Measurements from ENCODE around the gene MYLK.
A peak's percentile ranks its signal among the peaks of the same experiment; 100 is the strongest.

MYLK gene

DNA sequence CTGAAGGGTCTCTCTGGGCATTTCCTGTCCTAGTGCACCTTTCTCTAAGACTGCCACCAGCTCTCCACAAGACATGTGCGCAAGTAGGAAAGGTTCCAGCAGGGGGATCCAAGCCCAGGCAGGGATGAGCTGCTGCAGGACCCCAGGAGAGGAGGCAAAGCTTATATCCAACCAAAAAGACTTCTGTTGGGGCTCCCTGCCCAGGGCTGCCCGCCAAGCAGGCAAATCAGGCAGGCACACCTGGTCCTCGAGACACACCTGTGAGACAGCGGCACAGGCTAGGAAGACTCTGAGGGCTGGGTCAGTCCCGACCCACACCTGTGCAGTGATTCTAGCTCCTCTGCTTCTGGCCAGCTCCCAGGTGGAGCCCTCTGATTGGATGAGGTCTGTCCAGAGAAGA is 80.6 kb downstream of the MYLK start:
- Histone ChIP-seq H3K4me3 (ENCODE audit: low read length) (no peak overlapping the region), H3K4me1 (ENCODE audit: control insufficient read depth, insufficient read depth, low read length) (peaks cover 20% of the 10 kb centered on the region), H3K27me3 (replicated peaks; ENCODE audit: control insufficient read depth, insufficient read depth, low read length) (no peaks in the 10 kb centered on the region), H3K9me3 (ENCODE audit: control insufficient read depth, low read length) (no peaks in the 10 kb centered on the region), H3K36me3 (ENCODE audit: control insufficient read depth, insufficient read depth, low read length, severe bottlenecking) (no peaks in the 10 kb centered on the region), H3K9ac (ENCODE audit: low read length) (no peak overlapping the region)
- no peak for DNase-seq (ENCODE audit: low read depth)

DNA sequence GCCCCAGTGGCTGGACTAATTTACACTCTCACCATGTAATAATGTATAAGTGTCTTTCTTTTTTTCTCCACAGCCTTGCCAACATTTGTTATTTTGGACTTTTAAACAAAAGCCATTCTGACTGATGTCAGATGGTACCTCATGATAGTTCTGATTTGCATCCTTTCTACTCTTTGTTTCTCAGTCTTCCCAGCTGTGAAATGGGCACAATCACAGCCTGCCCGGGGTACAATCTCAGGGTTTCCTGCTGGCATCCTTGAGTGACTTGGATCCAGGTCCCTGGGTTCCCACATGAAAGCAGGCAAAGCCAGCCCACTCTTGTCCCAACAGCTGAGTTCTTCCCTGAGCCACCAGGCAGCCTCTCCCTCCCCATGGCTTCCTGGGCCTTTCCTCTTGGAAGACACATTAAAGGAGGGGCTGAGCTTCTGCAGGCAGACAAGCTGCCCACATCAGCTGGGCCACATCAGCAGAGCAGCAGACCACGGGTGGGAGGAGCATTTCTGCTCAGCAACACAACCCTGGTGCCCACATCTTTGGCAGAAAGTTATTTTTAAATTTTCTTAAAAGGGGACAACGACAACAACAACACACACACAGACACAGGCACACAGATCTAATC is 82.0 kb downstream of the MYLK start:
- Histone ChIP-seq H3K4me3 (ENCODE audit: low read length) (no peak overlapping the region), H3K36me3 (ENCODE audit: control insufficient read depth, insufficient read depth, low read length, severe bottlenecking) (no peaks in the 10 kb centered on the region), H3K9me3 (ENCODE audit: control insufficient read depth, low read length) (no peaks in the 10 kb centered on the region), H3K9ac (ENCODE audit: low read length) (no peak overlapping the region), H3K27me3 (replicated peaks; ENCODE audit: control insufficient read depth, insufficient read depth, low read length) (no peaks in the 10 kb centered on the region), H3K4me1 (ENCODE audit: control insufficient read depth, insufficient read depth, low read length) (peaks cover 20% of the 10 kb centered on the region)
- DNase-seq (ENCODE audit: low read depth) = no peak

DNA sequence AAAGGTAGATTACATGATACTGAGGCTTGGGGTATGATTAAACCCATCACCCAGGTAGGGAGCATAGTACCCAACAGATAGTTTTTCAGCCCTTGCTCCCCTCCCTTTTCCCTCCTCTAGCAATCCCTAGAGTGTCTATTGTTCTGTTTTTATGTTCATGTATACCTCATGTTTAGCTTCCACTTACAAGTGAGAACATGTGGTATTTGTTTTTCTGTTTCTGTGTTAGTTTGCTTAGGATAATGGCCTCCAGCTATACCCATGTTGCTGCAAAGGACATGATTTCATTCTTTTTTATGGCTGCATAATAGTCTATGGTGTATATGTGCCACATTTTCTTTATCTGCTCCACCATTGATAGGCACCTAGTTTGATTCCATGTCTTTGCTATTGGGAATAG is 82.7 kb downstream of the MYLK start:
- Histone ChIP-seq H3K4me1 (ENCODE audit: control insufficient read depth, insufficient read depth, low read length) (peaks cover 20% of the 10 kb centered on the region), H3K9me3 (ENCODE audit: control insufficient read depth, low read length) (no peaks in the 10 kb centered on the region), H3K9ac (ENCODE audit: low read length) (no peak overlapping the region), H3K36me3 (ENCODE audit: control insufficient read depth, insufficient read depth, low read length, severe bottlenecking) (no peaks in the 10 kb centered on the region), H3K27me3 (replicated peaks; ENCODE audit: control insufficient read depth, insufficient read depth, low read length) (no peaks in the 10 kb centered on the region), H3K4me3 (ENCODE audit: low read length) (no peak overlapping the region)
- no peak for DNase-seq (ENCODE audit: low read depth)

DNA sequence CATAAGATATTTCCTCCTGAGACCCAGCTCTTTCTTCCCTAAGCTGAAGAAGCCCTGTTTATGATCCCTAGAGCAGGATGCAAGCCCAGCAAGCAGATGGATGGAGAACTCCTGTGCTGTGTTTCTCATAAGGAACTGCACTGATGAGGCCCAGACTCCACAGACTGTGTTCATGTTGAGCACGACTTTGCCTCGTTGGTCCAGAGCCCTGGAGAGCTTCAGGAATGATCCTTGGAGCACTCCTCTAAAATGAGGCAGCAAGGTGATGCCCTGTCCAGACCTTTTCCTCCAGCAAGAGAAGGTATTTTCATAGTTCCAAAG is 83.8 kb downstream of the MYLK start:
- H3K9me3 ChIP-seq (ENCODE audit: control insufficient read depth, low read length) = no peaks in the 10 kb centered on the region
- peaks cover 20% of the 10 kb centered on the region for H3K4me1 ChIP-seq (ENCODE audit: control insufficient read depth, insufficient read depth, low read length)
- no peaks in the 10 kb centered on the region for H3K27me3 ChIP-seq (replicated peaks; ENCODE audit: control insufficient read depth, insufficient read depth, low read length)
- H3K9ac ChIP-seq (ENCODE audit: low read length) = peak overlapping the region; percentile 82
- H3K36me3 ChIP-seq (ENCODE audit: control insufficient read depth, insufficient read depth, low read length, severe bottlenecking) = no peaks in the 10 kb centered on the region
- peak; percentile 42 for DNase-seq (ENCODE audit: low read depth)
- H3K4me3 ChIP-seq (ENCODE audit: low read length) = peak overlapping the region; percentile 80

DNA sequence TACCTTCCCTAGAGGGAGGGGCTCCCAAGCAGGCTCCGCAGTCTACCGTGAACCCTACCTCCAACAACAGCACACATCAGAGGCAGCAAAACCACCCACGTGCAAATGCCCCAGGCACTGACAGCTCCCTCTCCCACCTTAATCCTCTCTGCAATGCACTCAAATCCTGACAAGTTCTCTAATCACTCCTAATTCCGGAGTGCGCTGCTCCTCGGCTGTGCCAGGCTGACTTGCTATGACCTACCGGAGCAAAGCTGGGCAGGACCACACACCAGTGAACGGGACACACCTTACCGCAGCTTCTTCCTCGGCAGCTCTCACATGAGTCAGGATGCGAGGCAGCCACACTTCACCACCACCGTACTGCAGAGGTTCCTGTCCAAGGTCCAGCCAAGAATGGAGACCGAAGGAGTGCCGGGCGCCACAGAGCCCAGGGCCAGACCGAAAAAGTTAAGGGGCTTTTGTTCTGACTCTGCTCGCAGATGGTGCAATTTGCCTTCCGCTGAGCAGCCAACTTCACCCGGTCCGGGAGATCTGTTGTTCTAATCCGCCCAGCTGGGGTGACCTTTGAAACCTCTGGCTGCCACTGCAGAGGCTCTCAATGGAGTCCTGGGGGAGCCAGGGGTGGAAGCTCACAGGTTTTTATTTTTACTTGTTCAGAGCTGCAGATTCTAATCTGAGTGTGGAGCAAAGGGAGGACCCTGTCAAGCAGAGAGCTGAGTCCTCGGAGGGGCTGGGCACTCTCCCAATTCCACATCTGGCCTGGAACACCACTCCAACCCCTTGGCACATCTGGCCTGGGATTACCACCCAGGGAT is 84.4 kb downstream of the MYLK start:
- Histone ChIP-seq H3K4me3 (ENCODE audit: low read length) (peak overlapping the region; percentile 80), H3K27me3 (replicated peaks; ENCODE audit: control insufficient read depth, insufficient read depth, low read length) (no peaks in the 10 kb centered on the region), H3K4me1 (ENCODE audit: control insufficient read depth, insufficient read depth, low read length) (peaks cover 20% of the 10 kb centered on the region), H3K9ac (ENCODE audit: low read length) (peak overlapping the region; percentile 82), H3K36me3 (ENCODE audit: control insufficient read depth, insufficient read depth, low read length, severe bottlenecking) (no peaks in the 10 kb centered on the region), H3K9me3 (ENCODE audit: control insufficient read depth, low read length) (no peaks in the 10 kb centered on the region)
- peak; percentile 61 for DNase-seq (ENCODE audit: low read depth)

DNA sequence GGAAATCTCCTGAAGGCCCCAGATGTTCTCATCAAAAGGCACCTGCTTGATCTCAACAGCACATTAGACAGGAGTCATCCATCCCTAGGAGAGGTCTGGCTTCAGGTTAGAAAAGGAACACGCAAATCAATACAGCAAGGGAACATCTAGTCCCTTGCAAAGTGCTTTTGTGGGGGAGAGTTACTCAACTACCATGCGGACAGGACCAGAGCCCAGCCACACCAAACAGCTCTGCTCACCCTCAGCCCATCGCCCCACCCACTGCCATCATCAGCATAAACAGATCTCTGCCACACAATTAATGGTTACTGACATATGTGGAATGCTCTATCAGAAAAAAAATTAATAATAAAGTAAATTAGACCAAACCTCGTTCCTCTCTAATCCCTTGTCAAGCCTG is 85.6 kb downstream of the MYLK start:
- no peak overlapping the region for H3K4me3 ChIP-seq (ENCODE audit: low read length)
- no peak for DNase-seq (ENCODE audit: low read depth)
- no peaks in the 10 kb centered on the region for H3K36me3 ChIP-seq (ENCODE audit: control insufficient read depth, insufficient read depth, low read length, severe bottlenecking)
- peaks cover 20% of the 10 kb centered on the region for H3K4me1 ChIP-seq (ENCODE audit: control insufficient read depth, insufficient read depth, low read length)
- no peaks in the 10 kb centered on the region for H3K9me3 ChIP-seq (ENCODE audit: control insufficient read depth, low read length)
- no peak overlapping the region for H3K9ac ChIP-seq (ENCODE audit: low read length)
- no peaks in the 10 kb centered on the region for H3K27me3 ChIP-seq (replicated peaks; ENCODE audit: control insufficient read depth, insufficient read depth, low read length)

DNA sequence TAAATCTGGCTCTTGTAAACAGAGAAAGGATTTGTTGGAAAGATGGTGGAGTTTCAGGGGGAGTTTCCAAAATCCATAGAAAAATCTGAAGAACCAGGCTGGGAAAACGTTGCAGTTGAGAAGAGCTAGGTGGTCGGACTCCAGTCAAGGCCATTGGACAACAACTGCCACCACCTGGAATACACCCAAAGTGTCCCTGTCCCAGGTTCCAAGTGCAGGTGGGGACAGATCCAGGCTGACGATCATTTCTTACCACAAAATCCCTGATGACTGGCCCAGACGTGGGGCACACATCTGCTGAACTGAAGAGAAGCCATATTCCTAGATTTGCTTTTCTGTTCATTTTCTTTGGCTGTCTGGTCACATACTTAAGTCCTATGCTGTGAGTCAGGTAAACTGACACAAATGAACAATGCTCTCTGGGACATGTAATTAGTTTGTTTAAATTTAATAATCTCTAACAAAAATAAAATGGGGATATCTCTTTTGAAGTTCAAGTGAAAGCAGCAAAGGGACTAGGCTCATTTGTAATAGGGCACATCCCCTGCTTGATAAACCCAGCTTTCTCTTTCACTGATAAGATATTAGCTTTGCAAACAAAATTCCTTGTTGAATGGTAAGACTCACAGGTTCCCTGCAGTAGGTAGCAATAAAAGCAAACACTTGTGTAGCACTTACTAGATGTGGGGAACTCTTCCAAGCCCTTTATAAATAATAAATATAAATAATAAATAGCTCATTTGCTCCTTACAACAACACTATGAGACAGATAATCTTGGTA is 88.5 kb downstream of the MYLK start:
- no peak for DNase-seq (ENCODE audit: low read depth)
- peaks cover 5% of the 10 kb centered on the region for H3K36me3 ChIP-seq (ENCODE audit: control insufficient read depth, insufficient read depth, low read length, severe bottlenecking)
- H3K9ac ChIP-seq (ENCODE audit: low read length) = no peak overlapping the region
- no peak overlapping the region for H3K4me3 ChIP-seq (ENCODE audit: low read length)
- peaks cover 30% of the 10 kb centered on the region for H3K4me1 ChIP-seq (ENCODE audit: control insufficient read depth, insufficient read depth, low read length)
- H3K27me3 ChIP-seq (replicated peaks; ENCODE audit: control insufficient read depth, insufficient read depth, low read length) = no peaks in the 10 kb centered on the region
- no peaks in the 10 kb centered on the region for H3K9me3 ChIP-seq (ENCODE audit: control insufficient read depth, low read length)

DNA sequence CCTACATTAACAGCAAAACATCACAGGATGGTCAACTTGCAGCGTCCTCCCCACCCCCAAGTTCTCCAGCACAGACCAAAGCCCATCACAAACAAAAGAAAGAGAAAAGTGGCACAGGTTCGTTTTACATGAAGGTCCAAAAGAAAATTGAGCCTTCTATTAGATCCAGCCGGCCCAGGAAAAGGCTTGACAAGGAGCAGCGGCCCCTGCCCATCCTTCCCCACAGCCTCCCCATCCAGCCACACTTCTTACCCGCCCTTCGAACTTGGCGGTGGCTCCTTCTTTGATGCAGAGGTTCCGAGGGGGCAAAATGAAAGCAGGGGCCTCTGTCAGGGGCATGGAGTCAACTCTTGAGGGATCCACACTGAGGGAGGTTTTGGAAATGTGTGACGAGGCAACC is 90.7 kb downstream of the MYLK start:
- no peak for DNase-seq (ENCODE audit: low read depth)
- H3K9ac ChIP-seq (ENCODE audit: low read length) = no peak overlapping the region
- peaks cover 12% of the 10 kb centered on the region for H3K36me3 ChIP-seq (ENCODE audit: control insufficient read depth, insufficient read depth, low read length, severe bottlenecking)

DNA sequence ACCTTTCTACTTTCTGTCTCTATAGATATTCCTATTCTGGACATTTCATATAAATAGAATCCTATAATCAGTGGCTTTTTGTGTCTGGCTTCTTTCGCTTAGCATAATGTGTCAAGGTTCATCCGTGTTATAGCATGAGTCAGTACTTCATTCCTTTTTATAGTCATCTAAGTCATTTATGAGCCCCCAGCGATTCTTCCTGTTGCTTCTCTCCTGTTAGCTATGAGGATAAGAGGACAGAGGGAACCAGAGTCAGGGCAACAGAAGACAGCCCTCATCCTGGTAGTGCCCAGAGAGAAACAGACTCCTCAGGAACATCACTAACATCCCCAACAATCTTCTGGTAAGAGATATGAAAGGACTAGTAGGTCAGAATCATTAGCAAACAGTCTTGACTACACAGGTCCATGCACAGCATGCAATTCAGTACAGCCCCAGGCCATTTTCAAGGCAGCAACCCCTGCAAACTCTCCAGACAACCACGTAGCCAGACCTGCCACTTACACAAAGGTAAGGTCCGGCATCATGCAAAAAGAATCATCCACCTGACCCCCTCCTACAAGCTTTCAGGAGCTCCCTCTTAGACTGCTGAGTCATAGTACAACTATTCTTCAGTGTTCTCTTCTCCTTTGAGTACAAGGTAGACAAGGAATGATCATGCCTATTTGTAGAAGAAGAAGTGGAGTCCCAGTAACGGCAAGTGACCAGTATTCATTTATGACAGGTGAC is 91.5 kb downstream of the MYLK start:
- no peak overlapping the region for H3K9ac ChIP-seq (ENCODE audit: low read length)
- peaks cover 17% of the 10 kb centered on the region for H3K36me3 ChIP-seq (ENCODE audit: control insufficient read depth, insufficient read depth, low read length, severe bottlenecking)
- DNase-seq (ENCODE audit: low read depth) = no peak
- H3K4me3 ChIP-seq (ENCODE audit: low read length) = no peak overlapping the region
- H3K27me3 ChIP-seq (replicated peaks; ENCODE audit: control insufficient read depth, insufficient read depth, low read length) = no peaks in the 10 kb centered on the region
- peaks cover 24% of the 10 kb centered on the region for H3K4me1 ChIP-seq (ENCODE audit: control insufficient read depth, insufficient read depth, low read length)
- no peaks in the 10 kb centered on the region for H3K9me3 ChIP-seq (ENCODE audit: control insufficient read depth, low read length)

More for the DNA sequence above, 90.7 kb downstream of the MYLK start:
- H3K4me3 ChIP-seq (ENCODE audit: low read length) = no peak overlapping the region
- H3K27me3 ChIP-seq (replicated peaks; ENCODE audit: control insufficient read depth, insufficient read depth, low read length) = no peaks in the 10 kb centered on the region
- peaks cover 24% of the 10 kb centered on the region for H3K4me1 ChIP-seq (ENCODE audit: control insufficient read depth, insufficient read depth, low read length)
- no peaks in the 10 kb centered on the region for H3K9me3 ChIP-seq (ENCODE audit: control insufficient read depth, low read length)

DNA sequence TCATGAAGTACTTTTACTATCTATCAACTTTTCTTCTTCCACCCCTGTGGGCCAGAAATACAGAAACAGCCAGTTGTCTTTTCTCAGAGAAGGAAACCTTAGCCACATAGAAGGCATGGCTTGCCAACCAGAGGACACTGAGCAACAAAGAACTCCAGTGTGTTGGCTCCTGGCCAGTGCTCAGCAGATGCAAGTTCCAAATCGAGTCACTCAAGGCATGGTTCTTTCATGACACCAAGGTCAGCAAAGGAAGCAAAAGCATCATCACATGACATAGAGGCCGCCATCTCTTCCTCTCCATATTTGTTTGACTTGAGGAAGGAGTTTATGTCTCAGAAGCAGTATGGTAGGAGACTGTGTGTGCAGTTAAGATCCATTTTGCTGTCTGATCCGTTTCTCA is 92.2 kb downstream of the MYLK start:
- peak; percentile 48 for DNase-seq (ENCODE audit: low read depth)
- H3K4me3 ChIP-seq (ENCODE audit: low read length) = no peak overlapping the region

DNA sequence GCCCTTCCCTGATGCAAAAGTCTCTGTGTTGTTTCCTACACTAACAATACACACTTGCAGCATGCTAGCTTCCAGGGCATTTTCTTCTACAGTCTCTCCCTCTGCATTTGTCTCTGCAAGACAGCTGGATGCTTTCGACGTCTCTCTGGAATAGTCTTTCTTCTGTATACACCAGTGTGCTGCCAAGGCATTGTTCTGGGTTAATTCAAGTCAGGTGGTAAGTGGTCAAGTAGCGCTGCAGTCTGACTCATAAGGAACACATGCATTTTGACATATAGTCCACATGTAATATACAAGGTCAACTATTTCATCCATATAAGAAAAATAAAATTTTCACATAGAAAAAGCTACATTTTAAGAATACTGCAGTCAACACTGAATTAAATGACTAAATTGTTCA is 92.7 kb downstream of the MYLK start:
- Histone ChIP-seq H3K4me1 (ENCODE audit: control insufficient read depth, insufficient read depth, low read length) (peaks cover 24% of the 10 kb centered on the region), H3K4me3 (ENCODE audit: low read length) (no peak overlapping the region), H3K36me3 (ENCODE audit: control insufficient read depth, insufficient read depth, low read length, severe bottlenecking) (peaks cover 24% of the 10 kb centered on the region), H3K9ac (ENCODE audit: low read length) (no peak overlapping the region), H3K27me3 (replicated peaks; ENCODE audit: control insufficient read depth, insufficient read depth, low read length) (no peaks in the 10 kb centered on the region), H3K9me3 (ENCODE audit: control insufficient read depth, low read length) (no peaks in the 10 kb centered on the region)
- DNase-seq (ENCODE audit: low read depth) = peak; percentile 91

More for the DNA sequence above, 92.2 kb downstream of the MYLK start:
- Histone ChIP-seq H3K27me3 (replicated peaks; ENCODE audit: control insufficient read depth, insufficient read depth, low read length) (no peaks in the 10 kb centered on the region), H3K36me3 (ENCODE audit: control insufficient read depth, insufficient read depth, low read length, severe bottlenecking) (peaks cover 24% of the 10 kb centered on the region), H3K4me1 (ENCODE audit: control insufficient read depth, insufficient read depth, low read length) (peaks cover 24% of the 10 kb centered on the region), H3K9me3 (ENCODE audit: control insufficient read depth, low read length) (no peaks in the 10 kb centered on the region), H3K9ac (ENCODE audit: low read length) (no peak overlapping the region)

All from adipocyte (in vitro differentiated cells).